Epithelial cell of prostate (primary cell): ENCODE measurements around the gene TRAF2.

ENCODE experiments used
- DNase-seq: peaks from one replicate; pipeline ENCODE4 v3.0.0-alpha.2; 2011; ENCODE audit warnings: low read depth, low spot score
- H3K27ac ChIP-seq: fragments of 450-650 bp; 2 replicates; pipeline ENCODE4 v1.5.1; 2017; ENCODE audit warnings: mild to moderate bottlenecking

The TRAF2 gene

DNA sequence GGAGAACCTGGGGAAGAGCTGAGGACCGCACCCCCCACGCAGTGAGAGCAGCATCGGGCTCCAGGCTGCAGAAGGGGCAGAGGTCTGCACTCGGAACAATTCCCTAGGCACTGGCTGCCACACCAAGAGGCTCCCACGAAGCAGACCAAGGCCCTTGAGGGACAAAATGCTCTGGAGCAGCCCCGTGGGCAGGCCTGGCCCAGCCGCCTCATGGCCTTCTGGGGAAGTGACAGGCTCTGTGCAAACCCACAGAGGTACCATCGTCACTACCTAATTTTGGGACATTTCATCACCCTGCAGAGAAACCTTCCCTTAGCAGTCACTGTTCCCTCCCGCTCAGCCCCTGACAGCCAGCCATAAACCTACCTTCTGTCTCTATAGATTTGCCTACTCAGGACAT lies 42.3 kb downstream of the TRAF2 start:
- DNase-seq, result no peak
- no peak overlapping the region for H3K27ac ChIP-seq

DNA sequence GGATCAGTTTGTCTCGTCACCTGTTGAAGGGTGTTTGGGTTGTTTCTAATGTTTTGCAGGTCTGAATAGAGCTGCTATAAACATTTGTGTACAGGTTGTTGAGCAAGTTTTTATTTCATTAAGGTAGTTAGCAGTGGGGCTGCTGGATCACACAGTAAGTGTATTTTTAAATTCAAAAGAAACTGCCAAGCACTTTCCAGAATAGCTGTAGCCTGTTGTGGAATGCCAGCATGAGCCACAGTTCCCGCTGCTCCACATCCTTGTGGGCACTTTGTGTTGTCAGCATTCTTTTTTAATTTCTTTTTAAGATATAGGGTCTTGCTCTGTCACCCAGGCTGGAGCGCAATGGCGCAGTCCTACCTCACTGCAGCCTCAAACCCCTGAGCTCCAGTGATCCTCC lies 43.7 kb downstream of the TRAF2 start:
- no peak for DNase-seq
- H3K27ac ChIP-seq, result no peak overlapping the region

DNA sequence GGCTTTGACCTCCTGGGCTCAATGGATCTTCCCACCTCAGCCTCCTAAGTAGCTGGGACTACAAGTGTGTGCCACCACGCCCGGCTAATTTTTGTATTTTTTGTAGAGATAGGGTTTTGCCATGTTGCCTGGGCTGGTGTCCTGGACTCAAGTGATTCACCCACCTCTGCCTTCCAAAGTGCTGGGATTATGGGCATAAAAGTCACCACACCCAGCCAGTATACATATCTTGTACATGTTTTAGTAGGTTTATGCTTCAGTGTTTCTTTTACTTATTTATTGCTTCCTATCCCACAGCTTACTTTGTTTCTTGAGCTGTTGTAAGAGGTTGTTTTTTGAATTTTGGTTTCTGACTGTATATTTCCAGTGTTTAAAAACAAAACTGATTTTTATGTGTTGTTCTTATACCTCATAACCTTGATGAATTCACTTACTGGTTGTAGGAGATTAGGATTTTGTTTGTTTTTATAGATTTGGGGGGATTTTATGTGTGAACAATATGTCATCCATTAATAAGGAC lies 45.4 kb downstream of the TRAF2 start:
- no peak for DNase-seq
- H3K27ac ChIP-seq, result no peak overlapping the region

DNA sequence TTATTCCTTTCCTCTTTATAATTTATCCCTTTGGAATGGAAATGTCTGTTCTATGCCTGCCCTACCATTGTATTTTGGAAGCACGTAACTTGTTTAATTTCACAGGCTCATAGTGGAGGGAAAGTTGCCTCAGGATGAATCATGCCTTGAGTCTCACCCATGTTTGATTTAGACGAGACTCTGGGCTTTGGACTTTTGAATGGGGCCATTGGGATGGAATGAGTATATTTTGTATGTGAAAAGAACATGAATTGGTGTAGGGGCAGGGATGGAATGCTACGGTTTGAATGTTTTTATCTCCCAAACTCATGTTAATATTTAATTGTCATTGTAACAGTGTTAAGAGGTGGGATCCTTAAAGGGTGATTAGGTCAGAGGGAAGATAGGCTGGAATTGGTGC lies 48.0 kb downstream of the TRAF2 start:
- H3K27ac ChIP-seq, result no peak overlapping the region
- no peak for DNase-seq

DNA sequence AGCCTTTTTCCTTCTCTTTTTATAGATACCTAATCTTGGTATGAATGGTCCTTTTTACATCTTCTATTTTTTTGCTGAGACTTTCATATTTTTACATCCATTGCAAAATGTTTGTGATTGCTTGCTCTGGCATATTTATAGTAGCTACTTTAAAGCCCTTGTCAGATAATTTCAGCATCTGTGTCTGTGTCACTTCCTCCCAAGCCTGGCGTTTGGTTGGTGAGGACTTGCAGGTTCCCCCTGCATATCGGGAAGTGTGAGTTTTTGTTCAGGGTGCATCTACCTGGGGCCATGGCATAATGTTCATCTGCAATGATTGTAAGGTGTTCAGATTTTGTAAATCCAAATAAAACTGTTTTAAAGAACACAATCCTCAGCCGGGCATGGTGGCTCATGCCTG lies 49.3 kb downstream of the TRAF2 start:
- H3K27ac ChIP-seq, result no peak overlapping the region
- no peak for DNase-seq

DNA sequence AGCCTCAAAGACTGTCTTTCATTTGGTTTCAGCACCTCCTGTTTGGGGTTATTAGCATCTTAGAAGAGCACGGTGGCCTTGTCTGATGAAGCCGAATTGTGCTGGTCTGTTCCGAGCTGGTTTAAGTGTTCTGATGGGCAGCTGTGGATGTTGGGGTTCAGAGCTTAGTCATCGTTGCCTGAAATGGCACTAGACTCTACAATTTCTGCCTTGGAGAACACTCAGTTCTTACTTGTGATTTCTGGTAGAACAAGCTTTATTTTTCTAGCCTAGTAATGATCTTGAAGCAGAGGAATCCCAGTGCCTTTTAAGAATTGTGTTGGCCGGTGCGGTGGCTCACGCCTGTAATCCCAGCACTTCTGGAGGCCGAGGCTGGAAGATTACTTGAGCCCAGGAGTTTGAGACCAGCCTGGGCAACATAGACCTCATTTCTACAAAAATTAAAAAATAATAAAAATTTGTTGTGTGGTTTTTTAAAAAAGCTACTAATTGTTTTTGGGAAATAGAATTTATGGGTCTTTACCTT lies 50.4 kb downstream of the TRAF2 start:
- H3K27ac ChIP-seq, result no peak overlapping the region
- DNase-seq, result no peak

DNA sequence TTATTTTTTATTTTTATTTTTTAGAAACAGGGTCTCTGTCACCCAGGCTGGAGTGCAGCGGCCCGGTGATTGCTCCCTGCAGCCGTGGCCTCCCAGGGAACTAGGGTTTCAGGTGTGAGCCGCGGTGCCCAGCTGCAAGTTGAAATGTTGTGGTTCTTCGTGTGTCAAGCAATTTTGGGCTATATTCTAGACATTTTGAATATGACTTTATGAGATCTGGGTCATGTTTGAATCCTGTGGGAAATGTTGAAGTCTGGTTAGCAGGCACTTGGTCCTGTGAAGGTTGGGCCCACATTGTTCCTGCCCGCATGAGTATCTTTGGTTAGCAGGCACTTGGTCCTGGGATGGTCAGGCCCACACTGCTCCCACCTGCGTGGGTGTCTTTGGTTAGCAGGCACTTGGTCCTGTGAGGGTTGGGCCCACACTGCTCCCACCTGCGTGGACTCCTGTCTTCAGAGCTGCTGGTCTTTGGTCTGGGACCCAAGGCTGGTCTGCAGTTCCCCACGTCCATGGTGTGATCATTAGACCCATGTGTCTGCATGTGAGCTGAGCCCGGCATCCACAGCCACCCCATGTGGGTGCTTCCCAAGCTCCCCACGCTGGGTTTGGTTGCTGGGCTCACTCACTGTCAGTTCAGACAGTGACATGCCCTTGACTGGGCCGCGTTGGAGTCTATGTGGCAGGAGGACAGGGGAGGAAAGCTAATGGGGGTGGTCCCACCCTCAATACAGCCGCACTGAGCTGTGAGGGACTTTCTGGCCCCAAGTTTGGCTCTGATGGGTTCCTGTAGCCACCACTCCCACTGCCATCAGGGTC lies 51.1 kb downstream of the TRAF2 start:
- no peak for DNase-seq
- H3K27ac ChIP-seq, result no peak overlapping the region

DNA sequence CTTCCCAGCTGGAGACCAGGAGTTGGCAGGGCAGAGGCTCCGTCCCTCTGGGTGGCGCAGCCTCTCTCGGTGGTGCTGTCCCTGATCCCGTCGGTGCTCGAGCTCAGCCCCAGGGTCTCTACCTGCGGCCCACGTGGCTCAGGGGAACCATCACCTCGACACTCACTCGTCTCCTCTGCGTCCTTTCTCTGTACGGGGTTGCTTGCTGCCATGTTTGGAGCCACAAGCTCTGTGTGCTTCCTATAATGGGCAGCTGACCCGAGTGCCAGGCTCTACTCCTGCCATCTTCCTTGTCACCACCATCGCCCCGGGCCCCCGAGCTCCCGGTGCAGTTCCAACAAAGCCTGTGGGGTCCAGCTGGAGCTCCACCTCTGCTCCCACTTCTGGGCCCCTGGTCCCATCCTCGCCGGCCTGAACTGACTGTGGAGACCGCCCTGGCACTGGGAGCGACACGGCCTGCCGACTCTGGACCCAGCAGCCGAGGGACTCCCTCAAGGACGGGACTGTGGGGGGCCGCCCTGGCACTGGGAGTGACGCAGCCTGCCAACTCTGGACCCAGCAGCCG lies 53.2 kb downstream of the TRAF2 start:
- DNase-seq, result no peak
- no peak overlapping the region for H3K27ac ChIP-seq

DNA sequence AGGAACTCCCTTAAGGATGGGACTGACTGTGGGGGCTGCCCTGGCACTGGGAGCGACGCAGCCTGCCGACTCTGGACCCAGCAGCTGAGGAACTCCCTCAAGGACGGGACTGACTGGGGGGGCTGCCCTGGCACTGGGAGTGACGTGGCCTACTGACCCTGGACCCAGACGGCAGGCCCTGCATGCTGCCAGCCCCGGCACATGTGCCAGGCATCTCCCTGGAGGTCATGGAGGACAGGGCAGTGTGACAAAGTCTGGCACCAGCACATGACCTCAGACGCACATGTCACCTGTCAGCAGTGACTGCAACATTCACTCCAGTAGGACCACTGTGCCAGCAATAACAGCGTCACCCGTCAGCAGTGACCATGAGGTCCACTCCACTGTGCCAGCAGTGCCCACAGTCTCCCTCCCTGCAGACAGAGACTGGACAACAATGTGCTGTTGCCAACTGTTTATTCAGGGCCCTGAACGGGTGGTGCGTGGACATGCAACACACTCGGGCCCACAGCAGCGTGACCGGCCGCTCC lies 53.7 kb downstream of the TRAF2 start:
- no peak for DNase-seq
- no peak overlapping the region for H3K27ac ChIP-seq

DNA sequence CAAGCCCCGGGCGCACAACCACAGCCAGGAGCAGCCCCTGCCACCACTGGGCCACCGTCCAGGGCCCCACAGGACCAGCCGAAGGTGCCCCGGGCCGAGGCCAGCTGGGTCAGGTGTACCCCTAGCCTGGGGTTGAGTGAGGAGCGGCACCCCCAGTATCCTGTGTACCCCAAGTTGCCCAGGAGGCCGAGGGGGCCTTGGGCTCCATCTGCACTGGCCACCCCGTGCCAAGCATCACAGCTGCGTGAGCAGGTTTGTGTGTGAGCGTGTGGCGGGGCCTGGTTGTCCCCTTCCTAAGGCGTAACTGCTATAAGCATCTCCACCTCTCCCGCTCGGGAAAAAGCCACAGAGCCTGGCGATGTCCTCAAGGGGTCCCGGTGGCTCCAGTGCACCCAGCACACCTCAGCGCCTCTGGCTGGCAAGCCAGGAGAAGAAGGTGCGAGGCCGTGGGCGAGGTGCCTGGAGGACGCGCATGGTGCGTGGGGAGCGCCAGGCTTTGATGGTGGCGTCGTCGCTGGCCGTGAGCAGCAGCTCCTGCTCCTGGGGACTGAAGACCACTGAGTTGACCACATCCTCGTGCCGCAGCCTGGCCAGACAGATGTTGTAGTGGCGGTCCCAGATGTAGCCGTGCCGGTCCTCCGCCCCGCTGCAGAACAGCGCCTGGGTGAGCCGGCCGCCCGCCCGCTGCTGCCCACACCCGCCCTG lies 54.4 kb downstream of the TRAF2 start:
- no peak overlapping the region for H3K27ac ChIP-seq
- DNase-seq, result no peak

DNA sequence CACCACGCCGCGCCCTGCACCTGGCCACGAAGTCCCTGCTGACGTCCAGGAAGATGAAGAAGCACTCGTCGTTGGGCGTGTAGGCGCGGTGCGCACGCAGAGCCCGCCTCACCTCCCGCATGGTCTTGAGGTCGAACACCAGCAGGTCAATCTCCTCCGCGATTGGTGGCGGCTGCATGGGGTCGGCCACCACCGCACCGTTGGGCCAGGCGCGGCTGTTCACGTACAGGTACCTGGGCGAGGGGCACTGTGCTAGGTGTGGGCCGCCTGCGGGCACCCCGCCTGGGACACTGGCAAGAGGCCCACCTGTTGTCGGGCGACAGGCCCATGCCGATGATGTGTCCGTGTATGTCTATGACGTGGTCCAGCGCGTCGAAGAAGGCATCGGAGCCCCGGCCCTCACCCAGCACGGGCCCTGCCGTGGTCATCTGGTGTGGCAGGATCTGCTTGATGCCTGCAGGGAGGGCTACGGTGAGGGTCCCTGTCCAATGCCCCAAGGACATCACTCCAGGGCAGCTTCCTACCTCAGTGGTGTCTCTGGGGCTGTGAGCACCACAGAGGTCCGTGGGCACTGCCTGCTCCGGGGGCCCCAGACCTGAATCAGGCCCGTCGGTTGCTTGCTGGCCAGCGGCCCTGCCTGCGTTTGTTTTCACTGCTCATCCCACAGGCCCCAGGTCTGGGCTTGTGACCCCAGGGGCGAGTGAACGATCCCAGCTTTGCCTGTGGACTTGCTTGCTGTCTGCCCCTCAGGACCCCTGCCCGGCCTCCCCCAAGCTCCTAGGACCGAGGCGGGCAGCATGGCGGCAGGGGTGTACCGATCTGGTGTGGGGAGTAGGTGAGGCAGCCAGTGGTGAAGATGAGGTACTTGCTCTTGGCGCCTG lies 55.2 kb downstream of the TRAF2 start:
- no peak for DNase-seq
- no peak overlapping the region for H3K27ac ChIP-seq

DNA sequence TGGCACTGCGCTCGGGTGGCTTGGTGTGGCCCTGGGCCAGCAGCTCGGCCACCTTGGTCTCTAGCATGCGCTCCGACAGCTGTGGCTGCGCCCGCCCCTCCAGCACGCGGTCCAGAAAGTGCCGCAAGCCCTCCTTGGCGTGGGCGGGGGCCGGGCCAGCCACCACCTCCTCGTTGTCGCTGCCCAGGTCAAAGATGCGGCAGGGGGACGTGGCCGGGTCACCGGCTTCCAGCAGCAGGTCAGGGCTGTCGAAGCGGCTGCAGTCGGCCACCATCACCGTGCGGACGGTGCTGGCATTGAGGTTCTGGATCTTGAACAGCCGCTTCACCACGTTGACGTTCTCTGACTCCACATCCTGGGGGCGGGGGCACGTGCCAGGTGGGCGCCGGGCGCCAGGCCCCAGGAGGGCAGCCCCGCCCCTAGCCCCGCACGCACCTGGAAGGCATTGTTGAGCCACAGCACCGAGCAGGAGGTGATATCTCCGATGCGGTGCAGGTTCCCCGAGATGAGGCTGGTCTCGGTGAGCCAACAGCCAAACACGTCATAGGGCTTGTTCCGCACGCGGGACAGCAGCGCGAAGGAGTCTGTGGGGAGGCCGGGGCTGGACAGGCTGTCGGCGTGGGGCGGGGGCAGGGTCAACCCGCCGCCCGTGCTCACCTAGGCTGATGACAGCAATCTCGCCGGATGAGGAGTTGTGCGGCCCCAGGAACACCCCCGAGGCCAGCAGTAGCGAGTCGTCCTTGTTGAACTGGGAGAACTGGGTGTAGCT lies 56.0 kb downstream of the TRAF2 start:
- DNase-seq, result no peak
- H3K27ac ChIP-seq, result no peak overlapping the region

DNA sequence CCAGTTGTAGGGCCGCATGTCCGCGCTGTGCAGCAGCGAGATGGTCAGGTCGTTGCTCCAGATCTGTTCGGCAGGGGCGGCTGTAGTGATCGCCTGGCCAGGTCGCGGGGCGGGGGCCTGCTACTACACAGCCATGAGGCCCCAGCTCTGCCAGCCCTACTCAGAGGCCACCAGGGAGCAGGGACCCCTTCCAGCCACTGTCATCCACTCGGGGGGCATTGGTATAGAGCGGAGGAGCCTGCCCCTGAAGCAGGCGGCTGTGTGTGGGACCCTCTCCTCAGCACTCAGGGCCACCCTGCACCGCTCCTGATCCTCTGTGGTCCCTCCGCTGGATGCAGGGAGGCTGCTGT lies 56.5 kb downstream of the TRAF2 start:
- no peak overlapping the region for H3K27ac ChIP-seq
- no peak for DNase-seq

DNA sequence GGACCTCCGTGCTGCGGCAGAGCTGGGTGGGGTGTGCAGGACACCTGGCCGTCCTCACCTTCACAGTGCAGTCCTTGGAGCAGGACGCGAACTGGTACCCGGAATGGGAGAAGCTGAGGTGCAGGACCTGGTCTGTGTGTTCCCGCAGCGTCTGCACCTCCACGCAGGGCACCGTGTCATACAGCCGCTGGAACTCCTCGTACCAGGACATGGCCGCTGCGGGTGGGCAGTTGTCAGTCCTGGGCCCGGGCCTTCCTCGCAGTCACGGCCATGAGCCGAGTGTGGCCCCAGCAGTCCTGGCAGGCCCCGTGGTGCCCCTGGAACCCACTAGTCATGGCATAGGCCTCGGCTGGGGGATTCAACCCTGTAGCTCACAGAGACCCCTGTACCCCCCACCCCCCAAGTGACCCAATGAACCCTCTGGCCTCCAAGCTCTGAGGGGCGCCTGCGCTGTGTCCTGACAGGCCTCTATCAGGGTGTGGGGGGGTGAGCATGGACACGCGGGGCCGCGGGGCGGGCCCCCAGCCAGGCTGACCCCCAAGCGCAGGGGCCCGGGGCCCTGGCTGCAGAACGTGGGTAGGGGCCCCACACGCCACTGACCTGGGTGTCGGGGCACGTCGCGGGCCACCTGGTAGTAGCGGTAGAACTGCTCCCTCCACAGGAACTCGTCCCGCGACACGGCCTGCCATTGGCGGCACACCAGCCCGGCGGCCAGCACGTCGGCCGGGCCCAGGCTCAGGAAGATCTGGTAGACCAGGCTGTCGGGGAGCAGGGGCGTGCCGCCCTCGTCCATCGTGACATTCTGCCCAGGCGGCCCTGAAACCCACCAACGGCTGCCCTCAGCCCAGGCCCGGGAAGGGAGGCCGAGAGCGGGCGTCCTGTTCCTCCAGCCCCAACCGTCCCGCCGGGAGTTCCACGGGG lies 57.2 kb downstream of the TRAF2 start:
- H3K27ac ChIP-seq, result peak overlapping the region; percentile 77
- no peak for DNase-seq

DNA sequence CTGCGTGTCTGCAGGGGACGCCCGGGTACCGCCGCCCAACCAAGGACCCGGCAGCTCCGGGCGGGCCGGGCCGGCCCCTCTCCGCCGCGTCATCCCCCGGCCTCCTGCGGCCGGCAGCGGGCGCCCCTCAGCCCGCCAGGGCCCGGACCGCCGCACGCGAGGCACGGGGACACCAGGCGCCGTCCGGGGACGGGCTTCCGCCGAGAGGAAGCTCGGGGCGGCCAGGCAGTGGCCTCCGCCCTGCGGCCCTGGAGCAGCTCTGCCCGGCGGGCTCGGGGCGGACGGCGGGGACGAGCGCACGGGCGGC lies 57.8 kb downstream of the TRAF2 start:
- DNase-seq, result no peak

DNA sequence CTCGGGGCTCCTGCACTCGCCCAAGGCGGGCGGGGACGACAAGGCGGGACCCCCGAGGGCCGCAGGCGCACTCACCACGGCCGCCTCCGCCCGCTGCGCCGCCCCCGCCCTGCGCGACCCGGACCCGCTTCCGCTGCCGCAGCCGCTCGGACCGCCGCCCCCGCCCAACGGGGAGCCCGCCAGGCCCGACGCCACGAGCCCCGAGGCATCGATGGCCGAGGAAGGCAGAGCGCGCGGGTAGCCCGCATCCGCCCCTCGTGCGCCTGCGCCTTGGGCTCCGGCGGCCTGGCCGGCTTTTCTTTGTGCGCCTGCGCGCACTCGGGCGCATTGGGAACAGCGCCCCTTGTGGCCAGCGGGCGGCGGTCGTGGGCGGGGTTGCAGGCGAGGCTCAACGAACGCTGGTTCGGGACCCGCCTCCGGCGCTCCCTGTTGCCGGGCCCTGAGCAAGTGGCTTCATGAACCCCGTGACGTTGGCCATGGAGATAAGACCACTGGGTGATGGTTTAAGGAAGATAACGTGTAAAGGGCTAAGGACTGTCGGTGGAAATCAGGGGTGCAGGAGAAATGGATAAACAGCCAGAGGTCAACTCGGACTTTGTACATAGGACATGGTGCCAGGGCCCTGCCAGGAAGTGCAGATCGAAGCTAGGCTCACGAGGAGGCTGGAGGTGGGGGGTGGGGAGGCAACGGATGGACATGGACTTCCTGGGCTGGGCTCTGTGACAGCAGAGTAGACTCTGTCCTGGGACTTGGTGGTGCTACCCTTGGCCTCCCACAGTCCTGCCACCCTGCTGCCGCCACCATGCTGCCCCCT lies 58.4 kb downstream of the TRAF2 start, which contains the start of the genes C8G and FBXW5:
Gene C8G, plus strand, starts transcription at position 725 of the 814 bp plus-strand sequence. Its CDS starts 78 bp downstream, at position 803.
Gene FBXW5, minus strand, starts transcription at position 220 of the 814 bp plus-strand sequence. CDS start 655 bp downstream, outside the sequence.
- peak; percentile 41 for DNase-seq
- H3K27ac ChIP-seq, result peak within 1 kb of the TSS; percentile 77

More for the DNA sequence above, 57.8 kb downstream of the TRAF2 start:
- H3K27ac ChIP-seq, result peak overlapping the region; percentile 77
